HG02885 (cell line): Measurements from ENCODE around the gene ERN1.

Experiments
- ATAC-seq: cut with Tn5 transposase; IDR thresholded peaks from one replicate; pipeline ENCODE4 v1.9.1; 2021; ENCODE audit warnings: mild to moderate bottlenecking; ENCODE audit not compliant: unreplicated experiment, poor library complexity

Gene ERN1

DNA sequence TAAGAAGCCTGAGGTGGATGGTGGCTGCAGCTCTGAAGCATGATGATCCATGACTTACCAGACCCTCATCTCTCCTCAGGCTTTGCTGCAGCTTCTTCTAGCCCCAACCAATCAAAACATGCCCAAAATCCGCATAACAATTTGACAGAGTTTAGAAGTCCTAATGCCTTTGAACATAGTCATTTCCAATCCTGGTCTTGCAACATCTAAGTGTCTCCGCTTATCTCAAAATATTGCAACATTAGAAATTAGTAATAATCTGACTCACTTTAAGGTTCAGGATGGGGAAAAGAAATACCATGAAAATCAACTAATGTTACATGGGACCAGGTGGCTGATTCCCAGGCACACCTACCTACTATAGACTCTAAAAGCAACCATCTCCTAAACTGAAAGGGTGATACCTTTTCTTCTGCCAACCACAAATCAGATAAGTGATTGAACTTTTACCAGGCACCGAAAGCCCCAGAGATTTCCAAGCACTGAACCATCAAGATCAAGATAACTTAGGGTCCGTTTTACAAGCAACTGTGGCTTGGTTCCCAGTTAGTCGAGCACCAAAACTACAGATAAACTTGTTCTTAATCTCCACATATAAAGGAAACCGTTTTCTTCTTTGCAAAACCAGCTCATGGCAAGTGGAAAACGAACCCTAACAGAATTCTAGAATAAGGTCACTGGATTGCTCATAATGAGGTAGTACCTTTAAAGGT lies 14.0 kb downstream of the ERN1 start:
- ATAC-seq = no peak

DNA sequence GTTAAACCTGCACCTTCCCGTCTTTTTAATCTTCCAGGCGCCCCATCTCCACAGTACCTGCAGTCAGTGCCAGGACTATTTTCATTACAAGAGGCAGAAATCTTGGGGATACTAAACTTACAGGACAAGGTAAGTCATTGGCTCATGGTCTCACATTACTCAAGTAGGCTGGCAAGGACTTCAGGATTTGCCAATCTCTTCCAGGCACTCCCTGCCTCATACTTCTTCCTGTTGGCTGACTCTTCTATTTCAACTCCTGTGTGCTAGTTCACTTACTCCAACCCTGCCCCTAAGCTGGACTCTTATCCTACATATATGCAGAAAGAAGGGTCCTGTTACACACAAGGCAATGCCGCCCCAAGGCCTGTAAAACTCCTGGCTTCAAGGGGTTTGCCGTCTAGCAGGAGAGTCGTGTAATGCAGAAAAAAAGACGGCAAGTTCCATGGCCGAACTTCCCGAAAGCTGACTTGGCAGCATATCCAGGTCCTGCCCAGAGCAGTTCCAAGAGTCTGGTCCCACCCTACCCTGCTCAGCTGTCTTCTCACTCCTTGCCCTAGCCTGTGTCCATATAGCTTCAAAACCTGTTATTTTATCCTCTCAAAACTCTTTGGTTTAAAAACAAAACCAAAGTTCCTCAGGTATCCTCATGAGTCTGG lies 14.8 kb downstream of the ERN1 start:
- ATAC-seq = no peak

DNA sequence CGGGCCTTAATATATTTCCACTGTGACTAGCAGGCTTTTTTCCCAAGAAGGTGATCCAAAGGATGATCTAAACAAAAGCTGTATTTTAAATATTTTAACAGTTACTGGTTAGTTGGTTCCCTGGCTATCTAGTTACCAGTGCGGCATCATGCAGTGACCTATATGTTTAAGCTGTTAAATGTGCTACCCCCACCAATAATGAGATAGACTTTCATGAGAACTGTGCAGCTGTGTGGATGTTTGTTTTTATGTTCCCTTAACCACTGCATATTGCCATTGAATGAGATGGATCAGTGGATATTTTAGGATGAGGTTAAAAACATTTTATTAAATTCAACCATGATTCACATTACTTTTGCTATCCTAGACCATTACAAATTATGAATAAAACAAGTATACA lies 16.9 kb downstream of the ERN1 start:
- ATAC-seq = no peak

DNA sequence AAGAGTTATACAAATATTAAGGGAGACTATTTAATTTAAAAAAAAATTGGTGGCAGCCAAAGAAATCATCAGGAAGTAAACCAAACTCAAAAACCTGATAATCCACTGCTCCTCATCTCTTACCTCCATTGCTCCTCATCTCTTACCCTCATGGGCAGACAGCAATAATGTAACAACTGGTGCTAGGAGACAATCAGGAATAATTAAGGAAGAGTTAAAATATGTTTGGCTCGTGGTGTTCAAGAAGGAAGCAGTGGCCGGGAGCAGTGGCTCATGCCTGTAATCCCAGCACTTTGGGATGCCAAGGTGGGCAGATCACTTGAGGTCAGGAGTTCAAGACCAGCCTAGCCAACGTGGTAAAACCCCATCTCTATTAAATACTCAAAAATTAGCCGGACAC lies 18.1 kb downstream of the ERN1 start:
- ATAC-seq = no peak

DNA sequence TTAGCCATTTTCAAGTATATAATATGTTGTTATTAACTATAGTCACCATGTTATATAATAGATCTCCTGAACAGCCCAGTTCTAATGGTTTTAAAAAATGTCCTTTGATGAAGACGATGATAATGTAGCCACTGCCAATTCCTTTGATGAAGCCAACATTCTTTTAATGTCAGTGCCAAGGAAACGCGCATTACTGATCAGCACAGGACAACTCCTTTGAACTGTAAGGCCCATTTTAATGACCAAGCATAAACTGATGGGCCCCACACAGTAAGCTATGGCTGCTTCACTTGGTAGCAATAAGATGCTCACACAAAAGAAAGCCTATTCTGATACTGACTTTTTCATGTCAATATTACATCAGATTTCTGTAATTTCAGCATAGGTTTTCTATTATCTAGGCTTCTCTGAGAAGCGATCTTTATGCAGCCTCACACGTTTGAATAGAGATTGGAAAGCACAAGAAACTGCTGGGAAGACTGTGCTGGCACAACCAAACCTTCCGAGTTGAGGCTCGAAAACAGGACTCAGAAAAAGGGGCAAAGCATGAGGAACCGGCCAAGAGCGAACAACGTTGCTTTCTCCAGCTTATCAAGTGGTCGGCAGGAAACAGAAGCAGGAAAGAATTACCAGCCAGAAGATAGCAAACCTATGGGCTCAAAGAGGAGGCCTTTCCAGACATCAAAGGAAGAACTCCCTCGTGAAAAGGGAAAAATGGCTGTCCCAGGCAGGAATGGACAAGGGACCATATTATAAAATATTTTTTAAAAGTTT lies 19.4 kb downstream of the ERN1 start:
- no peak for ATAC-seq

DNA sequence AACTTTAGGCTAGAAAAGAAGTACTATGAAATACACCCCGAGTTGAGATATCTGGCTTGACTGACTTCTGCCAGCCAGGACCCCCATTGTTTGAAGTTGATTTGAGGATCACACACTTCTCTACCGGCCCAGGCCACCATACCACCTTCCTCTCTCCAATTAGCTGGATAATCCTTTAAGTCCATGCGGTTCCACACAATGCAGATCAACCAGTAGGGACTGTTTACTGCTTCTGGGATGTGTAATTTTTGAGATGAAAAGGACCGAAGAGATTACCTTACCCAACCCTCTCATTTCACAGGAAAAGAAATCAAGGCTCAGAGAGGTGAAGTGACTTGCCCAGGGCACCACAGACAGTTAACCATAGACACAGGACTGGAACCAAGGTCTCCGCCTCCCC lies 20.5 kb downstream of the ERN1 start:
- ATAC-seq = no peak

DNA sequence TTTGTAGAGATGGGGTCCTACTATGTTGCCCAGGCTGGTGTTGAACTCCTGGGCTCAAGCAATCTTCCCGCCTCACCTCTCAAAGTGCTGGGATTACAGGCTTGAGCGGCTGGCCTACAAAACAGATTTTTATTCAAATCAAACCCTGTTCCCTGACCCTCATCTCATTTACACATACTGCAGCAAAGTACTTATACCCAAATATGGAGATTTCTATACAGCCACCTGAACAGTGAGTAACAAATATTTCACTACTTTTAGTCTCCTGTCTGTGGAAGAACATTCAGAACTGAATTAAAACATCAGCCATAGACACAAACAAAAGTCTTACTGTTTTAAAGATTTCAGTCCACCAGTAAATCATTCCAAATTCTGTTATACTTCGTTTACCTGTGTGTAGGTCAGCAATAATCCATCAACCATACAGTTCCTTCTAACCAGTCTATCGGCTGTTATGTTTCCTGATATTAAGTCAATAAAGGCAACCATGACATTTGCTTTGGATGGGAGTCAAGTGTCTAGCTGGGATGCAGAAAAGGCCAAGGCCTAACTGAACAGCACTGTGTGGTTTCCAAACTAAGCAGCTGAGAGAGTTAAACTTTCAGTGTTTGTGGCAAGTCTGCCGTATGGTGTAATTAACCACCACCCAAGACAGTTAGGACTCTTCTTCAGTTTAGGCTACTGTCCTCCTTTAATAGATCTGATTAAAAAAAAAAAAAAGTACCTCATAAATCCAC lies 22.3 kb downstream of the ERN1 start:
- no peak for ATAC-seq

DNA sequence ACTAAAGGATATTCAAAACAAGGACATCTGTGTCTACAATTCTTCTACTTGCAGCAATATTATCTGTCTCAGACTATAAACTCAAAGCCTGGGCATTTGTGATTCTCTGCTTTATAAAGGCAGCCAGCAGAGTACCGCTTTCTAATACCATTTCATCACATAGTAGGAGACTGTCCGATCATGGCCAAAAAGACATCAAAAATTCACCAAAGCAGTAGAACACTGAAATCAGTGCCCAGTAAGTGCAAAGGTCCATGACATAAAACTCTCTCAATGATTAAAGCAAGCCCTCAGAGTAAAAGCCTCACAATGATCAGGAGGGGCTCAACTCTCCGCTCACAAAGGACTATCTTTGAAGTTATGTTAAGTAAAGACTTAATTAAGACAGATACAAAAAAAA lies 23.0 kb downstream of the ERN1 start:
- no peak for ATAC-seq

DNA sequence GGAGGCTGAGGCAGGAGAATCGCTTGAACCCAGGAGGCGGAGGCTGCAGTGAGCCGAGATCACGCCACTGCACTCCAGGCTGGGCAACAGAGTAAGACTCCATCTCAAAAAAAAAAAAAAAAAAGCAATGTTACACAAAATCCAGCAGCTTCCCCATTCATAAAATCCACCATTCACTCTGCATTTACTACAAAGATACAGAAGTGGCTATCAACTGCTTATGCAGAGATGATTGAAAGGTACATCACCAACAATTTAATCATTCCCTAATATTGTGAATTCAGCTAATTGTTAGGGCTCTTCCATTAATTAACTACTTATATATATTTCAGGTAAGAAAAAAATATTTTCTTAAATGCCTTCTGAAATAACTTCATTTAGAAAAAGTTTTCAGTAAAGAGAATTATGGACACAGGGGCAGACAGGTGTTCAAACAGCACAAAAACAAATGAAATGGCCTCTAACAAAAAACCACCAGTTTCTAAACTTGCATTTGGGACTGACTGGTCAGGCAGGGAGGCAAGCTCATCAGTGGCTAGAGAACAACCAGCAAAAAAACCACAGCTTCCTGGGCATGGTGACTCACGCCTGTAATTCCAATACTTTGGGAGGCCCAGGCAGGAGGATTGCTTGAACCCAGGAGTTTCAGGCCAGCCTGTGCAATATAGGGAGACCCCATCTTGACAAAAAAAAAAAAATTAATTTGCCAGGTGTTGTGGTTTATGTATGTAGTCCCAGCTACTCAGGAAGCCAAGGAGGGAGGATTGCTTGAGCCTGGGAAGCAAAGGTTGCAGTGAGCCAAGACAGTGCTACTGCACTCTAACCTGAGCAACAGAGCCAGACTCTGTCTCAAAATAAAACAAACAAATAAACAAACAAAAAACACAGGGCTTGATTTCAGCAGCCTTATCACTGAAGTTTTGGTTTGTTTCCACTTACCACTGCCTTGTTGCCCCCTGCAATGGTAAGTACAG lies 26.3 kb downstream of the ERN1 start:
- no peak for ATAC-seq

DNA sequence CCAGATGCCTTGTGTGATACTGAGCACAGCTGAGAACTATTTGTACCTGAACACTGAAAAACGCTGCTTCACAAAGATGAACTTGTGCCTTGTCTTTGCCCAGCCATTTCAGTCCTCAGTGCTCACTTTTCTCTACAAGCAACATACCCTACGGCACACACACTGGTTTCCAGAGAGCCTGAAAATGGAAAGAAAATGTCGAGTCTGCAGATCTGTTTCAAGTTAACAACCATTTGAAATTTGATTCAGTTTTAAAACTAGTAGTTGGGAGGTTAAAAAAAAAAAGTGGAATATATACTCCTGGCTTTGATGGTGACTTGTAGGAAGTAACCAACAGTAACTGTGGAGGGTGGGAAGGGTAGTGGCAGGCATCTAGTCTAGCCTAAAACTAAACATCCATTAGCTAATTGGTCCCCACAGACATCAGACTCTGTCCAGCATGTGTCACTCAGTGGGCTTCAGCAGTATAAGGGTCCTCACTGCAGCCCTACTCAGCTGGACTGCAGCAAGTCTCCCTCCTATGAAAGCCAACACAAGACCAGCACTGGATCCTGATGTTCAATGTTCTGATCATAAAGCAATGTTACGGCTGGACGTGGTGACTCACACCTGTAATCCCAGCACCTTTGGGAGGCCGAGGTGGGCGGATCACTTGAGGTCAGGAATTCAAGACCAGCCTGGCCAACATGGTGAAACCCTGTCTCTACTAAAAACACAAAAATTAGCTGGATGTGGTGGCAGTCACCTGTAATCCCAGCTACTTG lies 27.1 kb downstream of the ERN1 start:
- ATAC-seq = no peak

DNA sequence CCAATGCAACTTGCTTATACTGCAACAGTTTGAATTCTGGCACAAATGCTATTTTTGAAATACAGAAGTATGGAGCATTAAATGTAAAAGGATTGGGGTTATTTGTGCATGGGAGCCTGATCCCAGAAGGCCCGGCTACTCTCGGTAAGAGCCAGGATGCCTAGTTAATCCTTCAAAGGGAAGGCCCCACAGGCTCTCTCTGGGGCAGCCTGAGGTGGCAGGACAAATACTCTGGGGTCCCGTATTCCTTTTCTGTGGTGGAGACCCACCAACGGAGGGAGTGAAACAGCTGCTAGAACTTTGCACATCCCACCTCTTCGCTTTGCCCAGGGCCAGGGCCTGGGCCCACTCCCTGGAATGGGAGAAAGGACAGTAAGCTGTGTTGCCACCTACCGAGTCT lies 30.4 kb downstream of the ERN1 start:
- ATAC-seq = no peak

DNA sequence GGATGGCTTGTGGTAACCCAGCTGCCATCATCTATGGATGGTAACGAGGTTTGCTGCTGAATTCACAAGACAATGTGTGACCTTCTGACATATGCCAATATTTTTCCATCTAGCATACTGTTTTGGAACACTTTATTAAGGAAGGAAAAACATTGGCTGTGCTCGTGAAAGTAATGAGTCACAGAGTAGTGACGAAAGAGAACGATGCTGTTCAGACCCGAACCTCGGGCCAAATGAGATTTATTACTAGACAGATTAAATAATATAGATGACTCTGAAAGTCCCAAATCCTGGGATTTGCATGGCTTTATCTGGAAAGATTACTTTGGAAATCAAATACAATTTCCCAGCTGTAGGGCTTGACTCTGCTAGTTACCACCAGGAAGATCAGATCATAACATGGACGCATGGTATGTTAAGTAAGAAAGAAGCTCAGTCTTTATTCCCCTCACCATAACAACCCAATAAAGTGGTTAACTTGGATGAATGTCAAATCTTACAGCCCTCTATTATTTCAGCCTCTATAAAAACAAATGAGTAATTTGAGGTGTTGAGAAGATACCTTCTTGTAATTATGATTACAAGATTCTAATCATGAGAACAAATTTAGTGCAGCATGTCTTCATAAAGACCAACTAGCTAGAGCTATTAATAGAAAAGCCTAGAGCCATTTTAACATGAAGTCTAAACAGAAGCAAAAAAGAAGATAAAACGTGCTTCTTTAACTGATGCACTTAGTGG lies 32.6 kb downstream of the ERN1 start:
- ATAC-seq = no peak

DNA sequence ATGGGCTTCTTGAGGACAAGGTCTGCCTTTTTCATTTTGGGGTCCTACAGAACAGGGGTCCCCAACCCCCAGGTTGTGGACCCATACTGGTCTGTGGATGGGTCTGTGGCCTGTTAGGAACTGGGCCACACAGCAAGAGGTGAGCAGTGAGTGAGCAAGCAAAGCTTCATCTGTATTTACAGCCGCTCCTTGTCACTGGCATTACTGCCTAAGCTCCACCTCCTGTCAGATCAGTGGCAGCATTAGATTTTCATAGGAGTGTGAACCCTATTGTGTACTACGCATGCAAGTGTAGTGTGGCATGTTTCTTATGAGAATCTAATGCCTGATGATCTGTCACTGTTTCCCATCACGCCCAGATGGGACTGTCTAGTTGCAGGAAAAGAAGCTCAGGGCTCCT lies 33.9 kb downstream of the ERN1 start:
- ATAC-seq = no peak

DNA sequence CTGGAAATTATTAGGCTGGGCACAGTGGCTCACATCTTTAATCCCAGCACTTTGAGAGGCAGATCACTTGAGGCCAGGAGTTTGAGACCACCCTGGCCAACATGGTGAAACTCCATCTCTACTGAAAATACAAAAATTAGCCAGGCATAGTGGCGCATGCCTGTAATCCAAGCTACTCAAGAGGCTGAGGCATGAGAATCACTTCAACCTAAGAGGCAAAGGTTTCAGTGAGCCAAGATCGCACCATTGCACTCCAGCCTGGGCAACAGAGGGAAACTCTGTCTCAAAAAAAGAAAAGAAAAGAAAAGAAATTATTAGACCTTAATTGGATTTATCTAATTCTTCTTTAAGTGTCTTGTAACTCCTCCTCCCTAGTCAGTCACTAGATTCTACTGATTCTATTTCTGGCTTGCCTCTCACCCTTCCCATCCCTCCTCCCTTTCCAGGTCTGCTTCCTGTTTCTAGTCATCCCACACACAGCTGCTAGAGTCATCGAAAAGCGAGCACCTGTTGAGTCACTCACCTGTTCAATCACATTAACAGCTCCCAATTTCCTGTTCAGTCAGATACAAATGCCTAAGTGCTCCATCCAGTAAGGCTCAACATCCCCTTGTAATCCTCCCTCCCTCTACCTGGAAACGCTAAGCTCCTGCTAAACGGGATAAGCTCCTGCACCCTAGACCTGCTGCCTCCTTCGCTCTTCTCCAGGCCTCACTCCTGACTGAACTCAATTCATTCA lies 34.6 kb downstream of the ERN1 start:
- no peak for ATAC-seq

DNA sequence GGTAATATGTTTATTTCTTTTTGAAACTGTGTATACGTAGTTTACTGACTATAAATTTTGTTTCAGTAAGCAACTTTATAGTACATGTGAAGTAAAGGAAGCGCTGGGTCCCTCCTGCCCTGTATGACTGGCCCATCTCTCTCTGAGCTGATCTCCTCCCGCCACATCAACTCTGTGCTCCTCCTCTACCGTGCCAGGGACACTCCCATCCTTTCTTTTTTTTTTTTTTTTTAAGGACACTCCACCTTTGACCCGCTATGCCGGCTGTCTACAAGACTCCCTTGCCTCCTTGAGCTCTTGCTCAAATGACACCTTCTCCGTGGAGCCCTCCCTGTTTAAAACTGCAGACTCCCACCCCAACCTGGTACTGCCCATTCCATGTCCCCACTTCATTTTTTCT lies 35.5 kb downstream of the ERN1 start:
- ATAC-seq = no peak

DNA sequence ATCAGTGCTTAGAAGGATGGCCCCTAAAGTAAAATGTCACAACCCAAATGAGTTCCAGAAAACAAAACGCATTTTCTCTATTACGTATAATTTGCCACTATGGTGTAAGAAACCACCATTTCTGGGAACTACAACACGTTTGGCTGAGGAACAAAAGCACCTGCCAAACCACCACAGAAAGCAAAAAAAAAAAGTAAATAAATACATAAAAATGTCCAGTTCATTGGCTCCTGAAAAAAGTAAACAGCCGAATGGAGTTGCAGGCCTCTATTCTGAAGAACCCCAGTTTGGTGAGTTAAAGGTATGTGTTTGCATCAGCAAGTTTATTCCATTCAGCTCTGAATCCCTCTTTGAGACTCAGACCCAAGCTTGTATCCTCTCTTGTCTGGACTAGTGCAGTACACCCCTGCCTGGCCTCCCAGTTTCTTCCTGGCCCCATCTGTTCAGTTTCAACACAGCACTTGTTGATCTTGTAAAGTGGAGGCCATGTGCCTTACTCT lies 36.9 kb downstream of the ERN1 start:
- ATAC-seq = no peak

DNA sequence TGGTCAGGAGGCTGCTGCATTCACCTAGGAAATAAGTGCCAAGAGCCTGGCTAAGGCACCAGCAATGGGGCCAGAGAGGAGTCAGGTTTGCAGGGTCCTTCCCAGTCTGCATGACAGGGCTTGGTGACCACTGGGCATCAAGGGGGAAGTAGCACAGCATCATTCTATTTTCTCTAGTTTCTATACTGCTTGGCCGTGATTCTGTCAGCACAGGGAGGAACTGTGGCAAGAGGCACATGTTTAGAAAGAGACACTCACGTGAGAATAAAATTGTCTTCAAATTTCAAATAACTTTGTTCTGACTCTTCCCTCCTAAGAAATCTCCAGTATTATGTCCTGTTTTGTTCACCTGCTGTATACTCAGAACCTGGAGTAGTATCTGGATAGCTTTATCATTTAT lies 37.8 kb downstream of the ERN1 start:
- ATAC-seq = no peak

DNA sequence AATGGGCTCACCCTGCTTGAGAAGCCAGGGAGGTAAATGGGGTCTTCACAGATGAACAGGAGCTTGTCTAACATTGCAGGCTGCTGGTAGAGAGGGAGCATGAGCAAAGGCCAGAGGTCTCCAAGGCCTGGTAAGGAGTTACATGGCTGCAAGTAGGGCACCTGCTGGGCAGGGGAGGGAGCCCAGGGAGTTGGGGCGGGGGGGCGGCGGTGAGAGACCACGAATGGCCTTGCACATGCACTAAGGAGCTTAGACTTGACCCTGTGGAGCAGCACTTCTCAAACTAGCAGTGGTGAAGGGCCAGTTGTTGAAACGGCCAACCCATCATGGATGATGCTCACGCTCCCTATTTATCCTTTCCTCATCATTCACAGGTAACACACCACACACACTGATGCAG lies 38.4 kb downstream of the ERN1 start:
- no peak for ATAC-seq
